ENCODE data around the gene KCNH5.

DNA sequence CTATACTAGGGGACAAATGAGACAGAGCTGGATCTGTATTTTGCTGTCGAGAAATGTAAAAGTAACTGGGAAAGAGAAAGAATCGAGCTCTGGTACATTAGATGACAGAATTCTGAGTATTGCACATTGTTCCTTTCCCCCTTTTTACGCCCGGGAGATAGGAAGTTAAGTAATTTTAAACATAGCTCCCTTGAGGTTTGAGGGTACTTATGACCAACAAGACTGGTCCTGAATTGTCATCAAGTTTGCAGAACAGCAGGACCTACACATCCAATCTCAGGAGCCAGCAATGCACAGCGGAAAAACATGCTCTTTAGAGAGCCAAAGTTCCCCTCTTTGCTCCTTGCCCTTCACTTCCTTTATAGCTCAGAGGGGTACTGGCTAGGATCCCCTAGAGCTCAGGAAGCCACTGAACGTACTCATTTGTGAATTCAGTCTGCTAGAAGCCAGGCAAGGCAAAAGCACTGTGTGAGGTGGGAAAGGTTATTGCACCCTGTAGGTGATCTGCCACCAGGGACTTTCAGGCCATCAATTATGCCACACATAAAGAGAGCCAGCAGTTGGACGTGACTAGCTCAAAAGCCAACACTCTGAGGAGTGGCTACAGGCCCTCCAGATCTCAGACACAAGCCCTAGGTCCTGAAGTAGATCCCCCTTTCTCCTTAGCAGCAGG, 333.8 kb downstream of the KCNH5 start:
- TF ChIP-seq, protein P1, sequence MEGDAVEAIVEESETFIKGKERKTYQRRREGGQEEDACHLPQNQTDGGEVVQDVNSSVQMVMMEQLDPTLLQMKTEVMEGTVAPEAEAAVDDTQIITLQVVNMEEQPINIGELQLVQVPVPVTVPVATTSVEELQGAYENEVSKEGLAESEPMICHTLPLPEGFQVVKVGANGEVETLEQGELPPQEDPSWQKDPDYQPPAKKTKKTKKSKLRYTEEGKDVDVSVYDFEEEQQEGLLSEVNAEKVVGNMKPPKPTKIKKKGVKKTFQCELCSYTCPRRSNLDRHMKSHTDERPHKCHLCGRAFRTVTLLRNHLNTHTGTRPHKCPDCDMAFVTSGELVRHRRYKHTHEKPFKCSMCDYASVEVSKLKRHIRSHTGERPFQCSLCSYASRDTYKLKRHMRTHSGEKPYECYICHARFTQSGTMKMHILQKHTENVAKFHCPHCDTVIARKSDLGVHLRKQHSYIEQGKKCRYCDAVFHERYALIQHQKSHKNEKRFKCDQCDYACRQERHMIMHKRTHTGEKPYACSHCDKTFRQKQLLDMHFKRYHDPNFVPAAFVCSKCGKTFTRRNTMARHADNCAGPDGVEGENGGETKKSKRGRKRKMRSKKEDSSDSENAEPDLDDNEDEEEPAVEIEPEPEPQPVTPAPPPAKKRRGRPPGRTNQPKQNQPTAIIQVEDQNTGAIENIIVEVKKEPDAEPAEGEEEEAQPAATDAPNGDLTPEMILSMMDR (IDR thresholded peaks at IDR 0.05 in 4 of 5, conservative IDR thresholded peaks at IDR 0.05 in 1 of 5), result no peak
- TF ChIP-seq POLR2A (IDR thresholded peaks at IDR 0.05), result no peak

Measured in gastrocnemius medialis (tissue), 4 donors.